ENCODE data around the gene LILRA1. TPM values are rescaled to one million over a fixed set of nuclear protein-coding genes. Genes with fewer than 3 reads are reported as not detected.
"Not testable (repeated sequence)": the region's sequence is repeated elsewhere in the genome, so short reads cannot be mapped to it uniquely, and the experiment has no call there.

Gene LILRA1
- total RNA-seq, 5 donors from 2014 or later (not counting 1 experiment from before 2014, with no cell fraction given) = 0.43 TPM; not detected in 4

DNA sequence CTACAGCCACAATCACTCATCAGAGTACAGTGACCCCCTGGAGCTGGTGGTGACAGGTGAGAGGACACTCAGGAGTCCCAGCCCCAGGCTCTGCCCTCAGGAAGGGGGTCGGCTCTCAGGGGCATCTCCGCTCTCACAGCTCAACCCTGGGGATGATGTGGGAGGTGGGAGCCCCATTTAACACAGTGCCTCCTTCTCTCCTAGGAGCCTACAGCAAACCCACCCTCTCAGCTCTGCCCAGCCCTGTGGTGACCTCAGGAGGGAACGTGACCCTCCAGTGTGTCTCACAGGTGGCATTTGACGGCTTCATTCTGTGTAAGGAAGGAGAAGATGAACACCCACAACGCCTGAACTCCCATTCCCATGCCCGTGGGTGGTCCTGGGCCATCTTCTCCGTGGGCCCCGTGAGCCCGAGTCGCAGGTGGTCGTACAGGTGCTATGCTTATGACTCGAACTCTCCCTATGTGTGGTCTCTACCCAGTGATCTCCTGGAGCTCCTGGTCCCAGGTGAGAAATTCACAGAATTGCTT is 18.8 kb upstream of the LILRA1 start:
- H3K4me3 ChIP-seq (ENCODE audit: control insufficient read depth in 1 of 2, extremely low read depth in 1 of 2, low read length in 1 of 2) = no peak overlapping the region
- no peak overlapping the region for H3K4me3 Mint-ChIP-seq
- peaks cover 0 to 2% (median 0%) of the 10 kb centered on the region in 3 donors for H3K9me3 Mint-ChIP-seq

DNA sequence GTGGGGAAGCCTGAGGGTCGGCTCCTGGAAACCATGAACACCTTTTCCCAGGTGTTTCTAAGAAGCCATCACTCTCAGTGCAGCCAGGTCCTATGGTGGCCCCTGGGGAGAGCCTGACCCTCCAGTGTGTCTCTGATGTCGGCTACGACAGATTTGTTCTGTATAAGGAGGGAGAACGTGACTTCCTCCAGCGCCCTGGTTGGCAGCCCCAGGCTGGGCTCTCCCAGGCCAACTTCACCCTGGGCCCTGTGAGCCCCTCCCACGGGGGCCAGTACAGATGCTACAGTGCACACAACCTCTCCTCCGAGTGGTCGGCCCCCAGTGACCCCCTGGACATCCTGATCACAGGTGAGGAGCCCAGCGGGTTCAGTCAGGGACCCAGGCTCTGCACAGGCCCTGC is 18.2 kb upstream of the LILRA1 start:
- peaks cover 0 to 48% of the 10 kb centered on the region in 2 experiments for H3K27me3 ChIP-seq (replicated peaks in 1 of 2; ENCODE audit: control insufficient read depth in 2 of 2, extremely low read depth in 1 of 2, insufficient read depth in 2 of 2, low read length in 1 of 2)
- H3K4me1 ChIP-seq (ENCODE audit: control insufficient read depth in 1 of 2, extremely low read depth in 1 of 2, insufficient read depth in 2 of 2, low read length in 2 of 2); POLR2A ChIA-PET; H3K4me3 ChIP-seq (ENCODE audit: control insufficient read depth in 1 of 2, extremely low read depth in 1 of 2, low read length in 1 of 2); H3K9me3 Mint-ChIP-seq; H3K36me3 ChIP-seq (ENCODE audit: control insufficient read depth in 2 of 2, extremely low read depth in 1 of 2, insufficient read depth in 1 of 2, low read length in 1 of 2); CTCF ChIA-PET; H3K4me1 Mint-ChIP-seq; H3K27ac ChIP-seq (ENCODE audit: low read length); H3K27ac Mint-ChIP-seq; H3K36me3 Mint-ChIP-seq; DNase-seq; H3K9me3 ChIP-seq; H3K4me3 Mint-ChIP-seq; ATAC-seq (replicated peaks in 1 of 4): not testable (repeated sequence)
- peaks cover 20 to 44% of the 10 kb centered on the region in 2 donors for H3K27me3 Mint-ChIP-seq
- WGBS (ENCODE audit: insufficient coverage) = 80% methylated on average over 5 of the region's 9 CpGs

More for the DNA sequence above, 18.8 kb upstream of the LILRA1 start:
- ChIA-PET POLR2A (no interaction called here), CTCF (no interaction called here)
- H3K27me3 ChIP-seq (replicated peaks in 1 of 2; ENCODE audit: control insufficient read depth in 2 of 2, extremely low read depth in 1 of 2, insufficient read depth in 2 of 2, low read length in 1 of 2) = peaks cover 0 to 48% of the 10 kb centered on the region in 2 experiments
- no peaks in the 10 kb centered on the region for H3K36me3 ChIP-seq (ENCODE audit: control insufficient read depth in 2 of 2, extremely low read depth in 1 of 2, insufficient read depth in 1 of 2, low read length in 1 of 2)
- Mint-ChIP-seq H3K4me1 (peaks cover 0 to 9% (median 9%) of the 10 kb centered on the region in 3 donors), H3K27me3 (peaks cover 20 to 47% of the 10 kb centered on the region in 2 donors), H3K27ac (no peak overlapping the region), H3K36me3 (no peaks in the 10 kb centered on the region)
- no peak for ATAC-seq (replicated peaks in 1 of 4)
- WGBS (ENCODE audit: insufficient coverage) = 60% methylated on average over 2 of the region's 12 CpGs
- peaks cover 0 to 6% of the 10 kb centered on the region in 2 experiments for H3K4me1 ChIP-seq (ENCODE audit: control insufficient read depth in 1 of 2, extremely low read depth in 1 of 2, insufficient read depth in 2 of 2, low read length in 2 of 2)
- H3K27ac ChIP-seq (ENCODE audit: low read length) = no peak overlapping the region
- DNase-seq = no peak
- no peaks in the 10 kb centered on the region for H3K9me3 ChIP-seq

GRCh38 chr19:54576411-54576976 is 16.9 kb upstream of the LILRA1 start:
- ChIA-PET POLR2A (no interaction called here), CTCF (no interaction called here)
- H3K27ac Mint-ChIP-seq = no peak overlapping the region
- 50% methylated on average over 2 of the region's 6 CpGs for WGBS (ENCODE audit: insufficient coverage)
- Histone ChIP-seq H3K36me3 (ENCODE audit: control insufficient read depth in 2 of 2, extremely low read depth in 1 of 2, insufficient read depth in 1 of 2, low read length in 1 of 2) (no peaks in the 10 kb centered on the region), H3K27ac (ENCODE audit: low read length) (no peak overlapping the region), H3K27me3 (replicated peaks in 1 of 2; ENCODE audit: control insufficient read depth in 2 of 2, extremely low read depth in 1 of 2, insufficient read depth in 2 of 2, low read length in 1 of 2) (peaks cover 0 to 39% of the 10 kb centered on the region in 2 experiments), H3K4me3 (ENCODE audit: control insufficient read depth in 1 of 2, extremely low read depth in 1 of 2, low read length in 1 of 2) (no peak overlapping the region), H3K4me1 (ENCODE audit: control insufficient read depth in 1 of 2, extremely low read depth in 1 of 2, insufficient read depth in 2 of 2, low read length in 2 of 2) (peaks cover 0 to 6% of the 10 kb centered on the region in 2 experiments), H3K9me3 (no peaks in the 10 kb centered on the region)
- peaks cover 0 to 9% (median 9%) of the 10 kb centered on the region in 3 donors for H3K4me1 Mint-ChIP-seq
- H3K4me3 Mint-ChIP-seq = no peak overlapping the region
- H3K9me3 Mint-ChIP-seq = peaks cover 0 to 2% (median 0%) of the 10 kb centered on the region in 3 donors
- DNase-seq (no peak), ATAC-seq (replicated peaks in 1 of 4) (no peak)
- H3K36me3 Mint-ChIP-seq = no peaks in the 10 kb centered on the region
- peaks cover 20 to 34% of the 10 kb centered on the region in 2 donors for H3K27me3 Mint-ChIP-seq

DNA sequence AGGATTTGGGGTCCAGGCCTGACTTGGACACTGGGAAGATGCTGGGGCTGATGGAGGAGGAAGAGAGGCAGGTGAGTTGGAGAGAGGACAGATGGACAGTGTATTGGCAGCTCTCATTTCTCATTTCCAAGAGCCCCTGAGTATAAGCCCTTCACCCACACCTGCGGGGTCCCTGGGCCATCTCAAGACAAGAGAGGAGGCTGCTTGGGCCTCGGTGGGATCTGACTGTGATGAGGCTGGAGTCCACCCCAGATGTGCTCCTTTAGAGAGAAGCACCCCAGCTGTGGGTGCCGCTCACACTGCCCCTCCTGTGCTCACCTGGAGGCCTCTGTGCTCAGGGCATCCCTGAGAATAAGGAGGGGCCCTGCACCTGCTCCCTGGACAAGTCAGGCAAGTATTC is 16.1 kb upstream of the LILRA1 start:
- peaks cover 0 to 9% (median 8%) of the 10 kb centered on the region in 3 donors for H3K4me1 Mint-ChIP-seq
- ChIA-PET POLR2A (no interaction called here), CTCF (no interaction called here)
- peaks cover 0 to 3% (median 0%) of the 10 kb centered on the region in 3 donors for H3K9me3 Mint-ChIP-seq
- Histone ChIP-seq H3K36me3 (ENCODE audit: control insufficient read depth in 2 of 2, extremely low read depth in 1 of 2, insufficient read depth in 1 of 2, low read length in 1 of 2) (no peaks in the 10 kb centered on the region), H3K4me3 (ENCODE audit: control insufficient read depth in 1 of 2, extremely low read depth in 1 of 2, low read length in 1 of 2) (no peak overlapping the region), H3K27ac (ENCODE audit: low read length) (no peak overlapping the region), H3K9me3 (no peaks in the 10 kb centered on the region), H3K27me3 (replicated peaks in 1 of 2; ENCODE audit: control insufficient read depth in 2 of 2, extremely low read depth in 1 of 2, insufficient read depth in 2 of 2, low read length in 1 of 2) (peaks cover 0 to 32% of the 10 kb centered on the region in 2 experiments), H3K4me1 (ENCODE audit: control insufficient read depth in 1 of 2, extremely low read depth in 1 of 2, insufficient read depth in 2 of 2, low read length in 2 of 2) (peaks cover 0 to 6% of the 10 kb centered on the region in 2 experiments)
- H3K4me3 Mint-ChIP-seq = no peak overlapping the region
- peaks cover 19 to 27% of the 10 kb centered on the region in 2 donors for H3K27me3 Mint-ChIP-seq
- no peak overlapping the region for H3K27ac Mint-ChIP-seq
- no peaks in the 10 kb centered on the region for H3K36me3 Mint-ChIP-seq
- 82% methylated on average over 2 of the region's 3 CpGs for WGBS (ENCODE audit: insufficient coverage)
- no peak for ATAC-seq (replicated peaks in 1 of 4)
- DNase-seq = no peak

GRCh38 chr19:54578268-54578667 is 15.2 kb upstream of the LILRA1 start:
- POLR2A ChIA-PET; H3K27ac Mint-ChIP-seq; H3K4me3 ChIP-seq (ENCODE audit: control insufficient read depth in 1 of 2, extremely low read depth in 1 of 2, low read length in 1 of 2); H3K4me1 ChIP-seq (ENCODE audit: control insufficient read depth in 1 of 2, extremely low read depth in 1 of 2, insufficient read depth in 2 of 2, low read length in 2 of 2); DNase-seq; CTCF ChIA-PET; H3K36me3 Mint-ChIP-seq; ATAC-seq (replicated peaks in 1 of 4); H3K9me3 ChIP-seq; H3K4me1 Mint-ChIP-seq; H3K4me3 Mint-ChIP-seq; H3K36me3 ChIP-seq (ENCODE audit: control insufficient read depth in 2 of 2, extremely low read depth in 1 of 2, insufficient read depth in 1 of 2, low read length in 1 of 2); H3K27ac ChIP-seq (ENCODE audit: low read length); H3K9me3 Mint-ChIP-seq: not testable (repeated sequence)
- WGBS (ENCODE audit: insufficient coverage) = 100% methylated on average over 1 of the region's 5 CpGs
- peaks cover 17 to 26% of the 10 kb centered on the region in 2 donors for H3K27me3 Mint-ChIP-seq
- peaks cover 0 to 26% of the 10 kb centered on the region in 2 experiments for H3K27me3 ChIP-seq (replicated peaks in 1 of 2; ENCODE audit: control insufficient read depth in 2 of 2, extremely low read depth in 1 of 2, insufficient read depth in 2 of 2, low read length in 1 of 2)

DNA sequence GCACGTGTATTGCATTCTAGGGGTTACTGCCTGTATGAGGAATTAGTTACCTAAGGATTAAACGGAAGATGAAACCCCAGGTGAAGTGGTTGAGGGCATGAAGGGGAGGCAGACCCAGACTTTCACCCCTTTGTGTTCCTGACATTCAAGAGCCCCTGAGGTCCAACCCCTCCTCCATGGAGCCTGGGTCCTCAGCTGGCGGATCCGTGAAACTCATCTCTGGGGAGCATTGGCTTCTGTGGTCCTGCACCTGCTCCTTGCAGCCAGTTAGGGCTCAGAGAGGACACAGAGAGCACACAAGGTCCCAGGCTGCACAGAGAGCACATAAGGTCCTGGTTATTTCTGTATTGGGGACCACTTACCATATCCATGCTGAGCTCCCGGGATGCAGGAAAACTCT is 7.0 kb upstream of the LILRA1 start:
- H3K4me3 Mint-ChIP-seq = no peak overlapping the region
- Histone ChIP-seq H3K4me1 (ENCODE audit: control insufficient read depth in 1 of 2, extremely low read depth in 1 of 2, insufficient read depth in 2 of 2, low read length in 2 of 2) (no peaks in the 10 kb centered on the region), H3K4me3 (ENCODE audit: control insufficient read depth in 1 of 2, extremely low read depth in 1 of 2, low read length in 1 of 2) (no peak overlapping the region), H3K36me3 (ENCODE audit: control insufficient read depth in 2 of 2, extremely low read depth in 1 of 2, insufficient read depth in 1 of 2, low read length in 1 of 2) (no peaks in the 10 kb centered on the region), H3K27ac (ENCODE audit: low read length) (no peak overlapping the region), H3K9me3 (no peaks in the 10 kb centered on the region), H3K27me3 (replicated peaks in 1 of 2; ENCODE audit: control insufficient read depth in 2 of 2, extremely low read depth in 1 of 2, insufficient read depth in 2 of 2, low read length in 1 of 2) (peaks cover 0 to 36% of the 10 kb centered on the region in 2 experiments)
- ATAC-seq (replicated peaks in 1 of 4) (no peak), DNase-seq (no peak)
- H3K27ac Mint-ChIP-seq = no peak overlapping the region
- 87% methylated on average over 2 of the region's 5 CpGs for WGBS (ENCODE audit: insufficient coverage)
- no peaks in the 10 kb centered on the region for H3K36me3 Mint-ChIP-seq
- peaks cover 12 to 20% (median 19%) of the 10 kb centered on the region in 3 donors for H3K9me3 Mint-ChIP-seq
- H3K4me1 Mint-ChIP-seq = no peaks in the 10 kb centered on the region
- ChIA-PET POLR2A (no interaction called here), CTCF (no interaction called here)
- H3K27me3 Mint-ChIP-seq = peaks cover 37 to 45% of the 10 kb centered on the region in 2 donors
